ENCODE data around the gene RMI2.

The RMI2 gene

DNA sequence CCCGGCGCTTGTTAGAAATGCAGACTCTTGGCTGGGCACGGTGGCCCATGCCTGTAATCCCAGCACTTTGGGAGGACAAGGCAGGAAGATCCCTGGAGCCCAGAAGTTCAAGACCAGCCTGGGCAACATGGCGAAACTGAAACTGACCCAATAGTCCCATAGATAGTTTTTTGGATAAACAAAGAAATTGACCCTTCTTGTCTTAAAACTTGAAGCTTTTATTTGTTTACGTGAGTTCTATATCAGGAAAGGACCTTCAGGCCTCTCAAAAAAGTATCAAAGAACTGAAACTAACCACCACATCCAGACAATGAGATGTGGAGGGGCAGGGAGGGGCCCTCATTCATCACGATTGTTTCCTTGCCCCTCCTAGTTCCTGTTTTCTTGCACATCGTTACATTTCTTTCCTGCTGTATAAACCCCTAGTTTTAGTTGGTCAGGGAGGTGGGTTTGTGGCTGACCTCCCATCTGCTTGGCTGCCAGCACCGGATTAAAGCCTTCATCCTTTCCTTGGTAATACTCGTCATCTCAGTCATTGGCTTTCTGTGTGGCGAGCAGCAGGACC lies 34.2 kb upstream of the RMI2 start:
- peak; percentile 38 for DNase-seq

DNA sequence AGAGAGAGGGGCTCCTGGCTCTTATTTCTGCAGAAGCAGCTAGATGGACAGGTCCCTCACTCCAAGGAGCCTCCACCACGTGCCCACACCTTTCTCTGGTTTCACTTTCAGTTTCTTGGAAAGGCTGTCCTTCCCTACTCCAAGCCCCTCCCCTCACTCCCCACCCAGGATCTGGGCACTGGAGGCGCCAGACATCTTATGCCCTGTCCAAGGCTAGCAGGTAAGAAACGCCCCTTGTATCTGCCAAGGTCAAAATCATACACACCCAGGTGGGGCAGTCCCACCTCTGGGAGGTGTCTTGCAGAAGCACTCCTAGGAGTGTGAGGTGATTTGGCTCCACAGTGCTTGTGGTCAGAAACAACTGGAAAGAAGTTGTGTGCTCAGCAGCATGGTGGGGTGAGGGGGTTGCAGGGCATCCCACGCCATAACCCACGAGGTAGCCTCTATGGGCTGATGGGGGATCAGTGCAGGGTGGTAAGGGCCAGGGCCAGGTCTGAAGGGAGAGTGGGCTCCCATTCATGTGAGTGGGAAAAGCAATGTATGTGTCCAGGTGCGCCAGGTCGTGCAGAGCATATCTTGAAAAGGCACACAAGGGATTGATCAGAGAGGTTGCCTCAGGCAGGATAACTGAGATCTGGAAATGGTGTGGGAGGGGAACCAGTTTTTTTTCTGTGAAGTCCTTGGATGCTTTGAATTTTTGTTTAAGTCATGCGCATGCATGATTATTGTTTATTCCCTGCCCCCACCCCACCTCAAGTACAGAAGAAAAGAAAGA lies 32.4 kb upstream of the RMI2 start:
- DNase-seq, result no peak

DNA sequence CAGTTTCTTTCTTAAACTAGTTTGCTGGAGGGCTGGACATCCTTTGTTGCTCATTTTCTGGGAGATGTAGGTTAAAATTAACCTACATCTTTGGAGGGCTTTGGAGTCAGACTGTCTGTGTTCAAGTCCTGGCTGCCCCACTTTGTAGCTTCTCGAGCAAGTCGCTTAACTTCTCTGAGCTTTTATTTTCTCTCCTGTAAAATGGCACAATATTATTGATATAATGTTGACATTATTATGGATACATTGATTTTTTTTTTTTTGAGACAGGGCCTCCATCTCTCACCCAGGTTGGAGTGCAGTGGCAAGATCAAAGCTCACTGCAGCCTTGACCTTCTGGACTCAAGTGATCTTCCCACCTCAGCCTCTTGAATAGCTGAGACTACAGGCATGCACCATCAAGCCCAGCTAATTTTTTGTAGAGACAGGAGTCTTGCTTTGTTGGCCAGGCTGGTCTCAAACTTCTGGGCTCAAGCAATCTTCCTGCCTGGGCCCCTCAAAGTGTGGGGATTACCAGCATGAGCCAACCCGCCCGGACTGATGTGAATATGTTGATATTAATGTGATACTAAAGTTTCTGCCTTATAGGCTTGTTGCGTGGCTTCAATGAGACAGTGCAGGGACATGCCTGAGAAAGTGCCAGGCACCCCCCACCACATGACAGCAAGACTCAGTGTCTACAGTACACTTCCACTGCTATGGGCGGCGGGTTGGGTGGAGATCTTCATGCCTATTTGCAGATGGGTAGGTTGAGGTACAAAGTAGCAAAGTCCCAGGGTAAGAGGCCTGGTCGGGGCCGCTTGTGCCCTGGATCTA lies 31.6 kb upstream of the RMI2 start:
- DNase-seq, result no peak

DNA sequence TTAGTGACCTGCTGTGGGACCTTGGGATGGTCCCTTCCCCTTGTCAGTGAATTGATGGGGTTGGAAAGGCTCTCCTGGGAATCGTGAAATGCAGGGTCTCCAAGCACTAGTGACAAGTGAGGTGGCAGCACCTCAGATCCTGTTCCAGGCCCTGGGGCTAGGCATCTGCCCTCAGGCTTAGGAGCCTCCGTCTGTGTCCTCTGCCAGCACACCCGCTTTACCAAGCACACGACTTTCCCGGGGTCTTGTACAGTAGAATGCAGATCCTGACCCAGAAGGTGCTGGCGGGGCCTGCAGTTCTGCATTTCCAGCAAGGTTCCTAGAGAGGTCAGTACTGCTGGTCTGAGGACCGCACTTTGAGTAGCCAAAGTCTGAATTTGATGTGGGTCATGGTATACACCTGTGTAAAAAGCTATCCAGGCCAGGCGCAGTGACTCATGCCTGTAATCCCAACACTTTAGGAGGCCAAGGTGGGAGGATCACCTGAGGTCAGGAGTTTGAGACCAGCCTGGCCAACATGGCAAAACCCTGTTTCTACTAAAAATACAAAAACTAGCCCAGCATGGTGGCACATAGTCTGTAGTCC lies 30.9 kb upstream of the RMI2 start:
- DNase-seq, result no peak

DNA sequence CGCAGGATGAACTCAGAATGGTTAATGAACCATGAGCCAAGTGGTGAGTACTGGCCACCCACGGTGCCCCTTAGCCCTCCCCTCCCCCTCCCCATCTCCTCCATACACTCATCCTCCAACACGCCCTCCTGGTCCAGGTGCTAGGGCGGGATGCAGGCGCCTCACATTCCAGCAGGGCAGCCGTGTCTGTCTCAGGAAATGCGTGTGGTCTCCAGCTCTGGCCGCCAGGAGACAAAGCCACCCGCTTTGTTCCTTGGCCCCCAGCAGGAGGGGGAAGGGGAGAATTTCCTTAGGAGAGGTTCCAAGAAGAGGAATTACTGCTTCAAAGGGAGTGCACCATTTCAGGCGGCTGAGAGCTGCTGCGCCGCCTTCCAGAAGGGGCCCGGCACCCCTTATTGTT lies 29.7 kb upstream of the RMI2 start:
- DNase-seq, result no peak

DNA sequence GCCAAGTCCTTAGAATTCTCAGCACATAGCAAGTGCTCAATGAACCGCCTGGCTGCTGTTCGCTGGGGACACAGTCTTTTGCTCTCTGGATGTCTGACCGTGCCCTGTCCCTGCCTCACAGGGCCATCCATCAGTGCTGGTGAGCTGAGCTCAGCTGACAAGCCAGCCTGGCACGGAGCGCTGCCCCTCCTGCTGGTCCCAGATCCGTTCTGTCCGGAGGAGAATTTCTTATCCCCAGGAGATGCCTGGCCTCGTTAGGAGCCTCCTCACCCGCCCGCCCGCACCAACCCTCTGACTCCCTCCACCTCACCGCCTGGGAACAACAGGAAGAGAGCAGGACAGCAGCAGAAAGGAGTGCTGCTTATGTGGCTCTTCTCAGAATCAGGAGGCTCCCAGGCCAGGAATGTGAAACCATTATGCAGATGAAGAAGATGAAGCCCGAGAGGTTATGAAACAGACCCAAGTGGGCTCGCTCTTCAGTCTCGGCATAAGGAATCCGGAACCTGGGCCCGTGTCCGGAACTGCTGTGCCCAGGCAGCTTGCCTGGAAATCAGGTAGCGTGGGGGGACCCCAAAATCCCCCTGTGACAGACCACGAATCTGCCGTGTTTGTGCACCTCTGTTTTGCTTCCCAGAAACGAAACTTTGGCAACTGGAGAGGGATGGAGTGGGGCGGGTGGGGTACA lies 28.8 kb upstream of the RMI2 start:
- DNase-seq, result no peak

DNA sequence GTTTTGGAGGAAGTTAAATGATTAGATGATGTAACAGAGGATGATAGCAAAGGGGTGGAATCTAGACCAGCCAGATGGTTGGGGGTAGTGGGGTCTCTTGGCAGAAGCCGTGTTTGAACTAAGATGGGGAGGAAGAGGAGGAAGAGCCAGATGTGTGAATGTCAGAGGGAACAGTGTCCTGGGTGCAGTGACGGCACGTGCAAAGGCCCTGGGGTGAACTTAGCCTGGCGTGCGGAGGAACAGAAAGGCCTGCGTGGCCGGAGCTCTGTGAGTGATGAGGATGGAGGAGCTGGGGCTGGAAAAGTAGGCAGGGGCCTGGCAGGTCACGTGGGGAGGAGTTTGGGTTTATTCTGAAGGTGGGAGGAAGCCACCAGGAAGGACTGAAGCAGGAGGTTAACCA lies 26.4 kb upstream of the RMI2 start:
- no peak for DNase-seq

DNA sequence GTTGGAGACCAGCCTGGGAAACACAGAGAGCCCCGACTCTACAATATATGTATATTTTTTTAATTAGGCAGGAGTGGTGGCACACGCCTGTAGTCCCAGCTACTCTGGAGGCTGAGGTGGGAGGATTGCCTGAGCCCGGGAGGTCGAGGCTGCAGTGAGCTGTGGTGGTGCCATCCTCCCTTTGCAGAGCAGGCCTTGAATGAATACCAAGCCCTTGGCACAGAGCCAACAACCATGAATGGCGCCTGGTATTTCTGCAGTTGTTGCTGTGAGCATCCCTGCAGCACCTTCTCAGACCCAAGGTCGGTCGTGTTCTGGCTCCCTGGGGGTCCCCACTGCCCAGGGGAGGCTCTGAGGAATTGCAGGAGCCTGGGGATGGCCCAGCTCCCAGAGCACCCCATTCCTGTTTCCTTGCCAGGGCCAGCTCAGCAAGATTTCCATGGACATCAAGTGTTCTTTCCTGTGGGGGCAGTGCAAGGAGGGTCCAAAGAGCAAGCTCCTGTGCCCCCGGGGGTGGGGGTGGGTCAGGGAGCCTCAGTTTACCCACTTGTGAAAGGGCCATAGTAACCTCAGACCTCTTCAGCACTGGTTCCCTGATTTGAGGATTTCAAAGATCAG lies 25.6 kb upstream of the RMI2 start:
- DNase-seq, result no peak

DNA sequence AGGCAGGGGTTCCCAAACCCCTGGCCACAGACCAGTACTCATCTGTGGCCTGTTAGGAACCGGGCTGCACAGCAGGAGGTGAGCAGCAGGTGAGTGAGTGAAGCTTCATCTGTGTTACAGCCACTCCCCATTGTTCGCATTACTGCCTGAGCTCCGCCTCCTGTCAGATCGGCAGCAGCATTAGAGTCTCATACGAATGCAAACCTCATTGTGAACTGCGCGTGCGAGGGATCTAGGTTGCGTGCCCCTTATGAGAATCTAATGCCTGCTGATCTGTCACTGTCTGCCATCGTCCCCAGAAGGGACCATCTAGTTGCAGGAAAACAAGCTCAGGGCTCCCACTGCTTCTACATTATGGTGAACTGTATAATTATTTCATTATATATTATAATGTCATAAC lies 25.1 kb upstream of the RMI2 start:
- DNase-seq, result no peak

DNA sequence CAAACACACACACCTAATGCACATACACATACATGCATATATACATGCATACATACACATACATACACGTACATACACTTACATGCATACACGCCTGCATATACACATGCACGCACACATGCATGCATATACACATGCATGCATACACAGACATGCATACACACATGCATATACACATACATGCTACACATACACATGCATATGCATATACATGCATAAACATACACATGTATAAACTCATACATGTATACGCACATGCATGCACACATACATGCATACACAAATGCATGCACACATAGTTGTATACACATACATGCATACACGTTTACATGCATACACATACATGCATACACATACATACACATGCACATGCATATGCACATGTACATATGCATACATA lies 23.6 kb upstream of the RMI2 start:
- no peak for DNase-seq

DNA sequence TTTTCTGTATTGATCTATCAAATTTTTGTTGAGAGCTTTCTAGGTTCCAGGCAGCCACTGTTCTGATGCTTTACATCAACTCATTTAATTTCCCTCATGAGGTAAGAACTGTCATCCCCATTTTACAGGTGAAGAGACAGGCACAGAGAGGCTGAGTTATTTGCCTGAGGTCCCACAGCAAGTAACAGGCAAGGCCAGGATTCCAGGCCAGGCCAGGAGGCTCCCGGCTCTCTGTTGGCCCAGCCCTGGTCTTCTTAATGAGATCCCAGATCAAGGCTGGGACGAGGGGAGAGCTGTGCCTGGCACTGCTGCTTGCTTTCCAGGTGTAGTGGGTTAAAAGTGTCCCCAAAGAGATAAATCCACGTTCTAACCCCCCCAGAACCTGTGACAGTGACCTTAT lies 22.4 kb upstream of the RMI2 start:
- no peak for DNase-seq

DNA sequence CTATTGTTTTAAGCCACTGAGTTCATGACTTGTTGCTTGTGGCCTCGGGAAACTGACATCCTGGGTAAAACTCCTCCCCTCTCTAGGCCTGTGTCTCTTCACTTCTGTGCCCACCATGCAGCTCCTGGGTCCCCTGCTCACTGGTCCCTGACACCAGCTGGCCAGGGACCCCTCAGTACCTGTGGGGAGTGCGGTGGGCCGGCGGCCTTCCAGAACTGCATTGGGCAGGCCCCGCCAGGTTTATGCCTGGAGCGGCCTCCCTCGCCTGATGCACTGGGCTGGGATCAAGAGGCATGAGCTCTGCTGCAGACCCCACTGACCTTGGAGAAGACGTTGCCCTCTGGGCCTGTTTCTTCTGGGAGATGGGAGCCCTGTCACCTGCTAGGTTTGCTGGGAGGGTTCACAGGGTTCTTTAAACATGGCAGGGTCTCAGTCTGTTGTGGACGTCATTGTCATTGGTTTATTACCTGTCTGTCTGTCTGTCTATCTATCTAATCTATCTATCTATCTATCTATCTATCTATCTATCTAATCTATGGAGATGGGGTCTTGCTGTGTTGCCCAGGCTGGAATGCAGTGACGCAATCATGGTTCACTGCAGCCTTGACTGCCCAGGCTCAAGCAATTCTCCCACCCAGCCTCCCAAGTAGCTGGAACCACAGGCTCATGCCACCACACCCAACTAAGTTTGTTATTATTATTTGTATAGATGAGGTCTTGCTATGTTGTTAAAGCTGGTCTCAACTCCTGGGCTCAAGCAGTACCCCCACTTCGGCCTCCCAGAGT lies 21.5 kb upstream of the RMI2 start:
- DNase-seq, result no peak

DNA sequence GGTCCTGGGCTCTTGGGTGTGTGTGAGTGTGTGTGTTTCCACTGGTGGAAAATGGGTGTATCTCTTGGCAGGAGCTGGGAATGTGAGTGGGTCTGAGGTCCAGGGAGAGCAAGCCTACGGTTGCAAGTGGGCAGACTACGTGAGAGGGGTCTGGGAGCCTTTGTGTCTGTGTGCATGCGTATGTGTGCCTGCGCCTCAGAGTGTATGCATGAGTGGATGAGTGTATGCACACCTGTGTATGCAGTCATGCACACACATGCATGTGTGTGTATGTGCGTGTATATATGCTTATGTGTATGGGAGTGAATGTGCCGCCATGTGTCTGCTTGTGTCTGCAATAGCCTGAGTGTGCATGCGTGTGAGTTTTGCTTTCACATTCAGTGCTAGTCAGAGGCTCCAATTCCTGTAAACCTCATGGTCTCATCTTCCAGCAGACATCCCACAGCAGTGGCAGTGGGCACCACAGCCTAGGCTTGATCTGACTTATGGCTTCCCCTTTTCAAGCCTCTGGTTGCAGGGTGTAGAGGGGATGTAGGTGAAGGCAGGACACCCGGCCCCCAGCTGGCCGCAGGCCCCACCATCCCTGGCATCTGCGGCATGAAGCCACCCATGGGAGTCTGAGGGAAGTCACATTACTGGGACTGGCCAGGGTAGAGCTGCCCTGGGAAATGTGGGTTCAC lies 19.7 kb upstream of the RMI2 start:
- no peak for DNase-seq

DNA sequence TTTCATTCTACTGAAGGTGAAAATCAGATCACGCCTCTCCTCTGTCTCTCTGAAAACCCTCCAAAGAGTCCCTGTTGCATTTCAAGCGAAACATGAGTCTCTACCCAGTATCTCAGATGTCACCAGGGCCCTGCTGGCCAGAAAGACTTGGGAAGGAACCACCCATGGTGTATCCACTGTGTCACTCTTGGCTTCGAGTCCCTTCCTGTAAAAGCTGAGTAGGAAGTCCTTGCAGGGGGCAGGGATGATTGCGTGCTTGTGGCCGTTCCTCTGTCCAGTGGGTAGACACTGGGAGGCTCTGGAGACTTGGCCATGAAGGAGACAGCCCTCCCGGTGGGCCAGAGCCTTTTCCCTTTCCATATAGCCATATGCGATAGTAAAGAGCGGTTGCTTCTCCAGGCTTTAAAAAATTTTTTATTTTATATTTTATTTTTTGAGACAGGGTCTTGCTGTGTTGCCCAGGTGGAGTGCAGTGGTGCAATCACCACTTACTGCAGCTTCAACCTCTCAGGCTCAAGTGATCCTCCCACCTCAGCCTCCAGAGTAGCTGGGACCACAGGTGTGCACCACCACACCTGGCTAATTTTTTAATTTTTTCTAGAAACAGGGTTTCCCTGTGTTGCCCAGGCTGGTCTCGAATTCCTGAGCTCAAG lies 19.0 kb upstream of the RMI2 start:
- no peak for DNase-seq

DNA sequence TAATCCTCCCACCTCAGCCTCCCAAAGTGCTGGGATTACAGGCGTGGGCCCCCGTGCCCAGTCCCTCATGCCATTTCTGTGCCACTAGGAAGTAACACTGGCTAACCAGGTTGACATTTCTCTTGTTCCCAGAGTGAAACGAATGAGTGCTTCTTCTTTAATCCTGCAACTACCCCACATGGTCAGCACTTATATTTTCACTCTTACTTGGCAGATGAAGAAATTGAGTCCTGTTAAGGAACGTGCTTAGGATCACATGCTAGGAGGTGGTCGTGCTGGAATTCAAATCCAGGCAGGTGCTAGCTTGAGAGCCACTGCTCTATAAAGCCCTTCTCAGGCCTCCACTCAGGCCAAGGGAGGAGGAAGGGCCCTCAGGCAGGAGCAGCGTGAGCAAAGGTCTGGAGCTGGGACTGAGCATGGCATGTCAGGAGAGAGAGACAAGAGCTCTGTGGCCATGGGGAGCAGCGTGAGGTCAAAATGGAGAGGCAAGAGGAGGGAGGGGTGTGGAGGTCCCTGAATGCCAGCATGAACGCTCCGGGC lies 18.5 kb upstream of the RMI2 start:
- DNase-seq, result no peak

DNA sequence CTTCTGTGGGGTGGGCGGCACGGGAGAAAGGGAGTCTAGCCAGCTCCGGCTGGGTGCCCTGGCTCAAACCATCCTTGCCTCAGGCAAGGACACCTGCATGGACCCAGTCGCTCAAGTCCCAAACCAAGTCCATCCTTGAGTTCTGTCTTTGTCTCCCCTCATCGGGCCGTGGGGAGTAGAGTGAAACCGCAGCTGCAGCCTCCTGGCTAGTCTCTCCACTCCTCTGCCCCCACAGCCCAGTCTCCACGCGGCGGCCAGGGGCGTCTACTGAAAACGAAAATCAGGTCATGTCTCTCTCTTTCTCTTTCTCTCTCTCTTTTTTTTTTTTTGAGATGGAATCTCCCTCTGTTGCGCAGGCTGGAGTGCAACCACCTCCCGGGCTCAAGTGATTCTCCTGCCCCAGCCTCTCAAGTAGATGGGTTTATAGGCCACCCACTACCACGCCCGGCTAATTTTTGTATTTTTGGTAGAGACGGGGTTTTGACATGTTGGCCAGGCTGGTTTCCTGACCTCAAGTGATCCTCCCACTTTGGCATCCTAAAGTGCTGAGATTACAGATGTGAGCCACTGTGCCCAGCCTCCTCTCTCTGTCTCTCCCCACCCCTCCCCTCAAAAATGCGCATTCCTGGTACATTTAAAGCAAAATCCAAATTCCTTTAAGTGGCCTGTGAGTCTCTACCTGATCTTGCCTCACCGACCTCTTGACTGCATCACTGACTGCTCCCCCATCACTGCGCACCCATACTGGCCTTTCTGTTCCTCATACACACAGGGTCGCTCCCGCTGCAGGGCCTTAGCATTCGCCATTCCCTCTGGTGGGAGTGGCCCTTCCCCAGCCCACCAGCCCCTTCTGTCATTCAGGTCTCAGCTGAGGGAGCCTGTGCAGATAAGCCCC lies 17.7 kb upstream of the RMI2 start:
- no peak for DNase-seq

DNA sequence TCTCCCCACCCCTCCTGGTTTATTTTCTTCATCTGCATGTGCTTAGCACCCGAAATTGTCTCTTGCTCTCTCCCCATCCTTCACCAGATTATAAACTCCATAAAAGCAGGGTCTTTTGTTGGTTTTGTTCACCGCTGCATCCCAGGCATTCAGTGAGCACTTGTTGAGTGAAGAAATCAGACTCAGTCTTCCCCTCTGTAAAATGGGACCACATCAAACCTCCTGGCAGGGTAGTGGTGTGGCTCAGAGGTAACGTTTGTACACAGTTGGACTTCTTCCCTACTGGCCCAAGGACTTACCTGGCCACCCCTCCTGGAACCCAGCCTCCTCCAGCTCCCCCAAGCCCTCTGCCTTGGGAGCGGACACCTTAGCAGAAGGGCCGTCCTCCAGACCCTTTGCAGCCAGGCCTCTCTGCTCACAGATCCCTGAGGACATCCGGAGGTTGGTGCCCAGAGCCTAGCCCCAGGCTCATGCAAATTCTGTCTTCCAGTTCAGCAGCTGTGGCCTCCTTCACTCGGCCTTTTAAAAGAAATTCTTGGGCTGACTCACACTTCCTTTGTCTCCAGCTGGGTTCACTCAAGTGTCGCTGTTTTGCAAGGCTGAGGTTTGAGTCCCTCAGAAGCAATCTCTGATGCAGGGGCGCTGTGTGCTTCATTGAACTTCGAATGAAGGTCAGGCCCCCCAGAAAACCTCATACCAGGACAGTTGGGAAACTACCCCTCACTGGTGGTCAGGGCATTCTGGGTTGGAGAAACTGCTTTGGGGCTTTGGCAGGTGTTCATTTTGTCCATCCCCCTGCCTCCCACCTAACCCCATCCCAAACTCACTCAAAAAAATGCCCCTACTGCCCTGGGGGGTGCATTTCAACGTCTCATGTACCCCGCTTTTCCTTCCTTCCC lies 16.8 kb upstream of the RMI2 start:
- peak; percentile 54 for DNase-seq

DNA sequence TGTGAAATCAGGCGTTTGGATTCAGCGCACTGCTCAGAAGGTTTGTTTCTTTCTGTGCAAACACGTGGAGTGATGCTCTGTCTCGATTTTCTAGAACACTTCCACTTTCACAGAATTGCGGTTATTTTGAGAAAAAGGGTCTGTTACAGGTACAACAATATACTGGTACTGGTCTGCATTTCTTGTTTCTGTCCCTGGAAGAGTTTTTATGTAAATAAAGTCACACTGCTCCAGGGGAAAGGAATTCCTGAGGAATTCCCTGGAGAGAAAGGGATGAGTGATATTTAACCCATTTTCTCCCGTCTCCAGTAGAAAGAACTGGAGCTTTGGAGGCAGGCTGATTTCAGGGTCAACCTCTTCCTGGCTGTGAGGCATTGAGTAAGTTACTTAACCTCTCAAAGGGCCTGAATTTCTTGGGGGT lies 16.2 kb upstream of the RMI2 start:
- no peak for DNase-seq

Measured in activated gamma-delta T cell treated with Interleukin-2 at 50 U/mL for 16 hours (primary cell).